GM18505 (cell line): Measurements from ENCODE around the gene CYBB.
A peak's percentile ranks its signal among the peaks of the same experiment; 100 is the strongest.
"Not testable (repeated sequence)": the region's sequence is repeated elsewhere in the genome, so short reads cannot be mapped to it uniquely, and the experiment has no call there.

Experiments
- ATAC-seq: cut with Tn5 transposase; IDR thresholded peaks from one replicate; pipeline ENCODE4 v1.9.1; 2021; ENCODE audit not compliant: unreplicated experiment
- POLR2A ChIP-seq: IDR thresholded peaks from 4 replicates; pipeline ENCODE4 v1.6.1; 2011; ENCODE audit warnings: borderline replicate concordance; ENCODE audit not compliant: insufficient read depth, insufficient read length; ENCODE audit errors: extremely low read depth

The CYBB gene

GRCh38 chrX:37765507-37765906 lies 14.4 kb upstream of the CYBB start:
- ATAC-seq: no peak

GRCh38 chrX:37767430-37767829 lies 12.4 kb upstream of the CYBB start:
- ATAC-seq: no peak
- TF ChIP-seq POLR2A: no peak

More at GRCh38 chrX:37765507-37765906, 14.4 kb upstream of the CYBB start:
- TF ChIP-seq POLR2A: no peak

- not testable (repeated sequence) for ATAC-seq
Measured at GRCh38 chrX:37768866-37769265, 11.0 kb upstream of the CYBB start.

GRCh38 chrX:37776283-37776986 lies 3.4 kb upstream of the CYBB start:
- TF ChIP-seq POLR2A: no peak
- peak; percentile 58 for ATAC-seq

- ATAC-seq: peak; percentile 28
- no peak for TF ChIP-seq POLR2A
Measured at GRCh38 chrX:37776987-37777325, 2.9 kb upstream of the CYBB start.

- no peak for ATAC-seq
- no peak for TF ChIP-seq POLR2A
Measured at GRCh38 chrX:37781081-37781480, 1.2 kb downstream of the CYBB start.

GRCh38 chrX:37781814-37782213 lies 2.0 kb downstream of the CYBB start:
- TF ChIP-seq POLR2A: peak; percentile 24
- no peak for ATAC-seq

- no peak for ATAC-seq
Measured at GRCh38 chrX:37782359-37782758, 2.5 kb downstream of the CYBB start.

GRCh38 chrX:37783305-37783704 lies 3.4 kb downstream of the CYBB start:
- ATAC-seq: no peak
- TF ChIP-seq POLR2A: no peak

More at GRCh38 chrX:37782359-37782758, 2.5 kb downstream of the CYBB start:
- TF ChIP-seq POLR2A: no peak

GRCh38 chrX:37785569-37785968 lies 5.7 kb downstream of the CYBB start:
- no peak for TF ChIP-seq POLR2A
- ATAC-seq: no peak

GRCh38 chrX:37786624-37787422 lies 7.0 kb downstream of the CYBB start:
- TF ChIP-seq POLR2A: peak; percentile 9
- peak; percentile 73 for ATAC-seq

- TF ChIP-seq POLR2A: no peak
- peak; percentile 67 for ATAC-seq
Measured at GRCh38 chrX:37787423-37787869, 7.6 kb downstream of the CYBB start.

- ATAC-seq: no peak
- TF ChIP-seq POLR2A: no peak
Measured at GRCh38 chrX:37796310-37796709, 16.5 kb downstream of the CYBB start.

GRCh38 chrX:37796805-37797204 lies 16.9 kb downstream of the CYBB start:
- peak; percentile 85 for ATAC-seq

More at GRCh38 chrX:37796805-37797204, 16.9 kb downstream of the CYBB start:
- no peak for TF ChIP-seq POLR2A
